Gastroesophageal sphincter (tissue), 3 donors: Measurements from ENCODE around the gene DNTTIP2.
A peak's percentile ranks its signal among the peaks of the same experiment; 100 is the strongest.

Experiments used
- EP300 ChIP-seq: sonication (generic); formaldehyde crosslinking; IDR thresholded peaks from one replicate; pipeline ENCODE4 v1.6.1; 2017; ENCODE audit warnings: antibody characterized with exemption, mild to moderate bottlenecking
- POLR2A ChIP-seq, 2 donors: fragments of 450-650 bp; IDR thresholded peaks; one replicate each; pipeline ENCODE4 v1.6.1; 2017; ENCODE audit warnings: antibody characterized with exemption in 2 of 2, mild to moderate bottlenecking in 2 of 2, moderate library complexity in 1 of 2
- TF ChIP-seq, protein P1 (sequence below), 4 experiments: fragments of 200-600 bp in 2 of 4; fragments of 450-650 bp in 2 of 4; sonication (generic) in 1 of 4; IDR thresholded peaks; one replicate each; pipeline ENCODE4 v1.5.1; 2017 to 2019; ENCODE audit warnings: antibody characterized with exemption in 4 of 4, mild to moderate bottlenecking in 2 of 4, moderate library complexity in 2 of 4

- TF ChIP-seq, protein P1, sequence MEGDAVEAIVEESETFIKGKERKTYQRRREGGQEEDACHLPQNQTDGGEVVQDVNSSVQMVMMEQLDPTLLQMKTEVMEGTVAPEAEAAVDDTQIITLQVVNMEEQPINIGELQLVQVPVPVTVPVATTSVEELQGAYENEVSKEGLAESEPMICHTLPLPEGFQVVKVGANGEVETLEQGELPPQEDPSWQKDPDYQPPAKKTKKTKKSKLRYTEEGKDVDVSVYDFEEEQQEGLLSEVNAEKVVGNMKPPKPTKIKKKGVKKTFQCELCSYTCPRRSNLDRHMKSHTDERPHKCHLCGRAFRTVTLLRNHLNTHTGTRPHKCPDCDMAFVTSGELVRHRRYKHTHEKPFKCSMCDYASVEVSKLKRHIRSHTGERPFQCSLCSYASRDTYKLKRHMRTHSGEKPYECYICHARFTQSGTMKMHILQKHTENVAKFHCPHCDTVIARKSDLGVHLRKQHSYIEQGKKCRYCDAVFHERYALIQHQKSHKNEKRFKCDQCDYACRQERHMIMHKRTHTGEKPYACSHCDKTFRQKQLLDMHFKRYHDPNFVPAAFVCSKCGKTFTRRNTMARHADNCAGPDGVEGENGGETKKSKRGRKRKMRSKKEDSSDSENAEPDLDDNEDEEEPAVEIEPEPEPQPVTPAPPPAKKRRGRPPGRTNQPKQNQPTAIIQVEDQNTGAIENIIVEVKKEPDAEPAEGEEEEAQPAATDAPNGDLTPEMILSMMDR (IDR thresholded peaks at IDR 0.05): peak in 3 of 4 experiments; percentile 33 to 38 (median 37)
- no peak for TF ChIP-seq EP300
- TF ChIP-seq POLR2A (IDR thresholded peaks at IDR 0.05): no peak
Measured at GRCh38 chr1:93874025-93874651, 4.9 kb downstream of the DNTTIP2 start.
